ENCODE measurements around the gene ARL14EPL.

DNA sequence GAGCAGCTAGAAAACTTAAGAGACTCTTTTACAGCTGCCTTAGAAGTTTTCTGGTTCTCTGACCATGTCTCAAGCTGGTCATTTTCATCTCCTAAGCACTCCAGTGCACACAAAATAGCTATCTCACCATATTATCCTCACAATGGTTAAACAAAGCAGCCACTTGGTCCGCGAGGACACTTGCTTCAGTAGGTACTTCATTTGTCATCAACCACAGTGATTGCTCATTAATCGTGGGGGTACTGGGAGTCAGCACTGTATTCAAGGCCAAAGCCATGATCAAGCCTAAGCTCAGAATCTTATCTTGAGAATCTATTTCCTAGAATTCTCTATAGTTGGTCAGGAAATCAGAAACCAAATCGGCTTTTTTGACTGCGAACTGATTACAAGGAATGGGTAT is 2.9 kb downstream of the ARL14EPL start:
- TF ChIP-seq, protein P1, sequence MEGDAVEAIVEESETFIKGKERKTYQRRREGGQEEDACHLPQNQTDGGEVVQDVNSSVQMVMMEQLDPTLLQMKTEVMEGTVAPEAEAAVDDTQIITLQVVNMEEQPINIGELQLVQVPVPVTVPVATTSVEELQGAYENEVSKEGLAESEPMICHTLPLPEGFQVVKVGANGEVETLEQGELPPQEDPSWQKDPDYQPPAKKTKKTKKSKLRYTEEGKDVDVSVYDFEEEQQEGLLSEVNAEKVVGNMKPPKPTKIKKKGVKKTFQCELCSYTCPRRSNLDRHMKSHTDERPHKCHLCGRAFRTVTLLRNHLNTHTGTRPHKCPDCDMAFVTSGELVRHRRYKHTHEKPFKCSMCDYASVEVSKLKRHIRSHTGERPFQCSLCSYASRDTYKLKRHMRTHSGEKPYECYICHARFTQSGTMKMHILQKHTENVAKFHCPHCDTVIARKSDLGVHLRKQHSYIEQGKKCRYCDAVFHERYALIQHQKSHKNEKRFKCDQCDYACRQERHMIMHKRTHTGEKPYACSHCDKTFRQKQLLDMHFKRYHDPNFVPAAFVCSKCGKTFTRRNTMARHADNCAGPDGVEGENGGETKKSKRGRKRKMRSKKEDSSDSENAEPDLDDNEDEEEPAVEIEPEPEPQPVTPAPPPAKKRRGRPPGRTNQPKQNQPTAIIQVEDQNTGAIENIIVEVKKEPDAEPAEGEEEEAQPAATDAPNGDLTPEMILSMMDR (IDR thresholded peaks at IDR 0.05; ENCODE audit: insufficient read depth, low read length) = no peak
- TF ChIP-seq POLR2AphosphoS5 (IDR thresholded peaks at IDR 0.05; ENCODE audit: low read depth) (no peak), GABPA (IDR thresholded peaks at IDR 0.05; ENCODE audit: low read depth) (no peak)
- TF ChIP-seq, protein P2, sequence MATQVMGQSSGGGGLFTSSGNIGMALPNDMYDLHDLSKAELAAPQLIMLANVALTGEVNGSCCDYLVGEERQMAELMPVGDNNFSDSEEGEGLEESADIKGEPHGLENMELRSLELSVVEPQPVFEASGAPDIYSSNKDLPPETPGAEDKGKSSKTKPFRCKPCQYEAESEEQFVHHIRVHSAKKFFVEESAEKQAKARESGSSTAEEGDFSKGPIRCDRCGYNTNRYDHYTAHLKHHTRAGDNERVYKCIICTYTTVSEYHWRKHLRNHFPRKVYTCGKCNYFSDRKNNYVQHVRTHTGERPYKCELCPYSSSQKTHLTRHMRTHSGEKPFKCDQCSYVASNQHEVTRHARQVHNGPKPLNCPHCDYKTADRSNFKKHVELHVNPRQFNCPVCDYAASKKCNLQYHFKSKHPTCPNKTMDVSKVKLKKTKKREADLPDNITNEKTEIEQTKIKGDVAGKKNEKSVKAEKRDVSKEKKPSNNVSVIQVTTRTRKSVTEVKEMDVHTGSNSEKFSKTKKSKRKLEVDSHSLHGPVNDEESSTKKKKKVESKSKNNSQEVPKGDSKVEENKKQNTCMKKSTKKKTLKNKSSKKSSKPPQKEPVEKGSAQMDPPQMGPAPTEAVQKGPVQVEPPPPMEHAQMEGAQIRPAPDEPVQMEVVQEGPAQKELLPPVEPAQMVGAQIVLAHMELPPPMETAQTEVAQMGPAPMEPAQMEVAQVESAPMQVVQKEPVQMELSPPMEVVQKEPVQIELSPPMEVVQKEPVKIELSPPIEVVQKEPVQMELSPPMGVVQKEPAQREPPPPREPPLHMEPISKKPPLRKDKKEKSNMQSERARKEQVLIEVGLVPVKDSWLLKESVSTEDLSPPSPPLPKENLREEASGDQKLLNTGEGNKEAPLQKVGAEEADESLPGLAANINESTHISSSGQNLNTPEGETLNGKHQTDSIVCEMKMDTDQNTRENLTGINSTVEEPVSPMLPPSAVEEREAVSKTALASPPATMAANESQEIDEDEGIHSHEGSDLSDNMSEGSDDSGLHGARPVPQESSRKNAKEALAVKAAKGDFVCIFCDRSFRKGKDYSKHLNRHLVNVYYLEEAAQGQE (IDR thresholded peaks at IDR 0.05; ENCODE audit: insufficient replicate concordance, low read depth) = no peak

All from HL-60 (cell line).